H1 (cell line): Measurements from ENCODE around the gene RNF39. TPM values are rescaled to one million over a fixed set of nuclear protein-coding genes. Genes with fewer than 3 reads are reported as not detected.

Experiments used
- CTCF ChIA-PET: fragments of 300-600 bp; sonication (Branson Sonifier 250); formaldehyde crosslinking; loops from one replicate; lab custom pipeline; 2021; ENCODE audit not compliant: partially characterized antibody; lab: Charles Lee
- POLR2A ChIA-PET: fragments of 300-600 bp; sonication (Branson Sonifier 250); formaldehyde crosslinking; loops from one replicate; lab custom pipeline; 2021; ENCODE audit warnings: inconsistent platforms; ENCODE audit not compliant: partially characterized antibody; lab: Charles Lee
- DNase-seq, 2 experiments: peaks; one replicate each; pipeline versions ENCODE4 v3.0.0 to v3.0.0-alpha.2; 2010 to 2022; ENCODE audit warnings: low spot score in 2 of 2, low read depth in 1 of 2, mixed read lengths in 1 of 2
- FAIRE-seq: peaks from 2 replicates; lab custom pipeline; 2011; peaks lifted over from hg19 to GRCh38; lab: Jason Lieb, UNC
- H2AFZ ChIP-seq: 2 replicates; pipeline ENCODE4 v1.8.1; 2012; ENCODE audit warnings: low read length, inconsistent platforms
- H2AK5ac ChIP-seq: 2 replicates; pipeline ENCODE4 v1.6.1; 2013; ENCODE audit warnings: low read depth, low read length
- H2BK120ac ChIP-seq: replicated peaks from 2 replicates; pipeline ENCODE3; 2013; ENCODE audit warnings: low read depth, low read length, inconsistent platforms
- H2BK12ac ChIP-seq: 2 replicates; pipeline ENCODE4 v1.6.1; 2013; ENCODE audit warnings: low read depth, low read length
- H2BK15ac ChIP-seq: 2 replicates; pipeline ENCODE4 v1.6.1; 2013; ENCODE audit warnings: low read length
- H2BK20ac ChIP-seq: 2 replicates; pipeline ENCODE4 v1.6.1; 2013; ENCODE audit warnings: low read length
- H2BK5ac ChIP-seq: 2 replicates; pipeline ENCODE4 v1.6.1; 2013; ENCODE audit warnings: low read depth, low read length
- H3K14ac ChIP-seq: 2 replicates; pipeline ENCODE4 v1.6.1; 2013; ENCODE audit warnings: inconsistent platforms; ENCODE audit not compliant: insufficient read length
- H3K18ac ChIP-seq: 2 replicates; pipeline ENCODE4 v1.6.1; 2013; ENCODE audit warnings: low read length; ENCODE audit errors: extremely low read depth
- H3K23ac ChIP-seq: 2 replicates; pipeline ENCODE4 v1.6.1; 2013; ENCODE audit warnings: inconsistent platforms; ENCODE audit not compliant: insufficient read length
- H3K23me2 ChIP-seq: 2 replicates; pipeline ENCODE4 v1.6.1; 2013; ENCODE audit warnings: low read depth, low read length
- H3K27ac ChIP-seq: 2 replicates; pipeline ENCODE4 v1.6.1; 2011; ENCODE audit warnings: low read depth, low read length, inconsistent platforms
- H3K27me3 ChIP-seq, 4 experiments: replicated peaks in 1 of 4; 1 replicate in 1 of 4; 2 replicates in 3 of 4; pipeline versions ENCODE4 v1.6.1 to v1.8.1; 2011 to 2013; ENCODE audit warnings: low read length in 3 of 4, mild to moderate bottlenecking in 3 of 4, inconsistent platforms in 2 of 4, mixed read lengths in 2 of 4, moderate library complexity in 1 of 4; ENCODE audit not compliant: control insufficient read depth in 3 of 4, insufficient read depth in 3 of 4; ENCODE audit errors: extremely low read depth in 1 of 4
- H3K36me3 ChIP-seq, 4 experiments: 2 replicates each; pipeline versions ENCODE4 v1.6.1 to v1.8.1; 2011 to 2013; ENCODE audit warnings: mild to moderate bottlenecking in 4 of 4, low read length in 3 of 4, moderate library complexity in 2 of 4, control low read depth in 1 of 4, inconsistent platforms in 1 of 4; ENCODE audit not compliant: insufficient read depth in 4 of 4, control insufficient read depth in 2 of 4
- H3K4ac ChIP-seq: replicated peaks from 2 replicates; pipeline ENCODE3; 2013; ENCODE audit warnings: low read length, low read depth, mixed read lengths, inconsistent platforms; ENCODE audit not compliant: insufficient read length
- H3K4me1 ChIP-seq, 4 experiments: replicated peaks in 1 of 4; 1 replicate in 1 of 4; 2 replicates in 3 of 4; pipeline versions ENCODE4 v1.6.1 to v1.8.1; 2011 to 2013; ENCODE audit warnings: low read length in 3 of 4, inconsistent platforms in 2 of 4, mixed read lengths in 1 of 4; ENCODE audit not compliant: insufficient read depth in 4 of 4, control insufficient read depth in 3 of 4
- H3K4me2 ChIP-seq, 2 experiments: 2 replicates each; pipeline versions ENCODE4 v1.6.1 to v1.8.1; 2011 to 2013; ENCODE audit warnings: low read depth in 2 of 2, low read length in 2 of 2, control low read depth in 1 of 2, inconsistent platforms in 1 of 2, mild to moderate bottlenecking in 1 of 2; ENCODE audit not compliant: insufficient read depth in 1 of 2
- H3K4me3 ChIP-seq, 4 experiments: fragments of 200-600, 300-600 bp in 1 of 4; sonication (generic), shearing (Covaris generic), sonication (Bioruptor Twin) in 1 of 4; 2 replicates each; pipeline versions ENCODE4 v1.5.1 to v1.8.1; 2011 to 2016; ENCODE audit warnings: low read length in 4 of 4, low read depth in 3 of 4, control low read depth in 2 of 4, inconsistent platforms in 2 of 4, mild to moderate bottlenecking in 2 of 4, mixed read lengths in 1 of 4, moderate library complexity in 1 of 4; ENCODE audit not compliant: insufficient read depth in 2 of 4; ENCODE audit errors: extremely low read depth in 1 of 4
- H3K56ac ChIP-seq: replicated peaks from 2 replicates; pipeline ENCODE3; 2013; ENCODE audit warnings: low read depth, mild to moderate bottlenecking, mixed read lengths, low read length, inconsistent platforms; ENCODE audit not compliant: insufficient read length
- H3K79me1 ChIP-seq: 2 replicates; pipeline ENCODE4 v1.6.1; 2013; ENCODE audit warnings: low read depth, low read length, control low read depth
- H3K79me2 ChIP-seq, 2 experiments: 2 replicates each; pipeline versions ENCODE4 v1.6.1 to v1.8.1; 2012 to 2013; ENCODE audit warnings: low read length in 2 of 2, mild to moderate bottlenecking in 2 of 2, inconsistent platforms in 1 of 2; ENCODE audit not compliant: insufficient read depth in 2 of 2, control insufficient read depth in 1 of 2
- H3K9ac ChIP-seq, 4 experiments: replicated peaks in 1 of 4; 1 replicate in 1 of 4; 2 replicates in 3 of 4; pipeline versions ENCODE4 v1.6.1 to v1.8.1; 2011 to 2013; ENCODE audit warnings: low read depth in 3 of 4, low read length in 3 of 4, control low read depth in 2 of 4, mild to moderate bottlenecking in 2 of 4, moderate library complexity in 2 of 4, inconsistent platforms in 1 of 4; ENCODE audit errors: extremely low read depth in 1 of 4
- H3K9me3 ChIP-seq, 2 experiments: 2 replicates each; pipeline versions ENCODE4 v1.6.1 to v1.8.1; 2012 to 2013; ENCODE audit warnings: mild to moderate bottlenecking in 2 of 2, moderate library complexity in 2 of 2, control low read depth in 1 of 2, inconsistent platforms in 1 of 2, low read depth in 1 of 2, low read length in 1 of 2, mixed read lengths in 1 of 2; ENCODE audit not compliant: insufficient read depth in 2 of 2
- H4K20me1 ChIP-seq, 2 experiments: replicated peaks in 1 of 2; 2 replicates each; pipeline versions ENCODE3 to v1.8.1; 2011 to 2013; ENCODE audit warnings: inconsistent platforms in 2 of 2, low read length in 2 of 2, mild to moderate bottlenecking in 1 of 2; ENCODE audit not compliant: insufficient read depth in 2 of 2, control insufficient read depth in 1 of 2
- H4K5ac ChIP-seq: 2 replicates; pipeline ENCODE4 v1.6.1; 2013; ENCODE audit warnings: low read length, low read depth, mixed read lengths, inconsistent platforms; ENCODE audit not compliant: insufficient read length
- H4K8ac ChIP-seq: 2 replicates; pipeline ENCODE4 v1.8.0; 2013; ENCODE audit warnings: mild to moderate bottlenecking, moderate library complexity, low read length, inconsistent platforms; ENCODE audit not compliant: insufficient read depth; ENCODE audit errors: extremely low read depth
- H4K91ac ChIP-seq: replicated peaks from 2 replicates; pipeline ENCODE3; 2013; ENCODE audit warnings: low read length, mixed read lengths, inconsistent platforms; ENCODE audit not compliant: insufficient read length
- BACH1 ChIP-seq: IDR thresholded peaks from 2 replicates; pipeline ENCODE4 v1.6.1; 2012; ENCODE audit warnings: low read length, improper control_type of control experiment
- BCL11A ChIP-seq, 2 experiments: IDR thresholded peaks; one replicate each; pipeline ENCODE4 v1.6.1; 2011; ENCODE audit warnings: low read depth in 2 of 2, low read length in 2 of 2, mild to moderate bottlenecking in 2 of 2
- CTBP2 ChIP-seq: IDR thresholded peaks from 2 replicates; pipeline ENCODE4 v1.7.0; 2011; ENCODE audit warnings: borderline replicate concordance, mild to moderate bottlenecking, moderate library complexity, mixed read lengths, low read length; ENCODE audit not compliant: insufficient read depth, insufficient read length
- EZH2 ChIP-seq: fragments of 200-600 bp; sonication (generic); IDR thresholded peaks from 2 replicates; pipeline ENCODE4 v1.7.1; 2012; ENCODE audit warnings: low read depth, mild to moderate bottlenecking, moderate library complexity, low read length, inconsistent platforms; ENCODE audit not compliant: severe bottlenecking
- HDAC6 ChIP-seq: IDR thresholded peaks from one replicate; pipeline ENCODE4 v1.7.1; 2012; ENCODE audit warnings: low read depth, mild to moderate bottlenecking, inconsistent platforms, low read length, moderate library complexity
- KDM5A ChIP-seq: fragments of 200-600 bp; IDR thresholded peaks from 2 replicates; pipeline ENCODE4 v1.7.1; 2012; ENCODE audit warnings: mild to moderate bottlenecking, low read length, inconsistent platforms, mixed read lengths
- NANOG ChIP-seq: IDR thresholded peaks from 2 replicates; pipeline ENCODE4 v1.6.1; 2011; ENCODE audit warnings: low read length, low read depth, mild to moderate bottlenecking, inconsistent platforms; ENCODE audit not compliant: insufficient read depth, poor library complexity, severe bottlenecking
- RBBP5 ChIP-seq: IDR thresholded peaks from 2 replicates; pipeline ENCODE4 v1.7.1; 2012; ENCODE audit warnings: low read depth, mild to moderate bottlenecking, inconsistent platforms, low read length, moderate library complexity, borderline replicate concordance
- RFX5 ChIP-seq: IDR thresholded peaks from 2 replicates; pipeline ENCODE4 v1.6.1; 2011; ENCODE audit warnings: low read depth, low read length, improper control_type of control experiment, borderline replicate concordance
- SP1 ChIP-seq: IDR thresholded peaks from 2 replicates; pipeline ENCODE4 v1.6.1; 2011; ENCODE audit warnings: low read depth, low read length
- SRF ChIP-seq: IDR thresholded peaks from 2 replicates; pipeline ENCODE4 v1.6.1; 2011; ENCODE audit warnings: mild to moderate bottlenecking, low read depth, low read length, moderate library complexity
- TAF1 ChIP-seq: IDR thresholded peaks from 2 replicates; pipeline ENCODE4 v1.6.1; 2011; ENCODE audit warnings: mild to moderate bottlenecking, low read depth, low read length
- TAF7 ChIP-seq: optimal IDR thresholded peaks from 2 replicates; pipeline ENCODE3; 2011; ENCODE audit warnings: low read depth, mild to moderate bottlenecking, inconsistent platforms, low read length, moderate library complexity, borderline replicate concordance
- TEAD4 ChIP-seq: IDR thresholded peaks from 2 replicates; pipeline ENCODE4 v1.6.1; 2012; ENCODE audit warnings: low read depth, low read length, inconsistent platforms, mixed read lengths
- WGBS, 2 experiments: shearing (Covaris generic) in 1 of 2; methylation state at CpG; one replicate each; pipeline versions ENCODE4 v1.1.6 to v1.1.7; 2013 to 2015; ENCODE audit warnings: low lambda C conversion rate in 2 of 2, mixed read lengths in 2 of 2, inconsistent platforms in 1 of 2, low coverage in 1 of 2, missing lambda C conversion rate in 1 of 2; ENCODE audit not compliant: insufficient replicate concordance in 2 of 2, insufficient coverage in 1 of 2, insufficient read length in 1 of 2; ENCODE audit errors: extremely low coverage in 1 of 2, missing lambda C conversion rate in 1 of 2; 5-methylcytosine and 5-hydroxymethylcytosine counted together
- polyA plus RNA-seq, 7 experiments: library from polyadenylated mRNA; depleted of rRNA in 3 of 7; stranded (reverse) in 5 of 7; unstranded in 2 of 7; fragments of >200 nt in 5 of 7; fragments of 200-250 nt in 2 of 7; gene quantifications; 1 replicate in 5 of 7; 2 replicates in 1 of 7; 4 replicates in 1 of 7; pipeline versions ENCODE4 v1.2.1 to v1.2.3, GENCODE V29; 2011 to 2013; ENCODE audit warnings: missing spikeins in 2 of 7, mixed read lengths in 2 of 7
- total RNA-seq: library from RNA; stranded (reverse); fragmentation: NEBNext Ultra II Directional; extraction: Animal tissue kit (Norgen Biotek cat#: 25700); gene quantifications from 2 replicates; pipeline ENCODE4 v1.2.1, GENCODE V29; 2021

RNF39 gene
- total and polyA plus RNA-seq, 2 of the 8 experiments (the other 6 are each of a cell fraction or from before 2014, with no cell fraction given) = 1.4 to 2.3 TPM

DNA sequence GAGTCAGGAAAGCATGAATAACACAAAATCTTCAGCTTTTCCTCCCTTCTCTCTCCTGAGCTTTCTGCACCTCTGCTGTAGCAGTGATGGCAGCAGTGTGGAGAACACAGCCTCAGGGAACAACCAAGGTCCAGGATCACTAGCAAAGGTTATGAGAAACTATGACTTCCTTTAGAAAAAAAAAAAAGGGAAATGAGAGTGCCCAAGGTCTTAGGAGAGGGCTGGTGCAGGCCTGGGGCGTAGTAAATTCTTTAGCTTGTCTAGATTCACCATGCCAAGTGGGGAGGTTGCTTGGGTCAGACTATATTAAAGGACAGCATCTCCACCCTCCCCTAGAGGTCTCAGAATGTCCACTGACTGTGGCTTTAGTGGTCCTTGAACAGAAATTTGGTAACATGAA, 54.9 kb downstream of the RNF39 start:
- DNase-seq (no peak), FAIRE-seq (no peak)
- Histone ChIP-seq H3K9ac (no peak overlapping the region), H2BK20ac (no peak overlapping the region), H4K20me1 (no peaks in the 10 kb centered on the region), H3K14ac (no peak overlapping the region), H3K79me1 (no peaks in the 10 kb centered on the region), H2BK12ac (no peak overlapping the region), H3K23me2 (no peaks in the 10 kb centered on the region; the same call in 1 of the 2 replicates), H3K27me3 (no peaks in the 10 kb centered on the region; a peak in 1 of 7 replicates), H3K27ac (no peak overlapping the region), H3K4me1 (no peaks in the 10 kb centered on the region), H3K23ac (no peak overlapping the region), H3K4me3 (no peak overlapping the region), H2BK120ac (no peak overlapping the region), H2BK15ac (no peak overlapping the region), H3K4ac (no peak overlapping the region), H3K56ac (no peak overlapping the region), H2AFZ (no peak overlapping the region), H4K5ac (no peak overlapping the region), H3K79me2 (no peaks in the 10 kb centered on the region), H3K9me3 (no peaks in the 10 kb centered on the region), H2BK5ac (no peak overlapping the region), H3K18ac (no peak overlapping the region), H3K36me3 (no peaks in the 10 kb centered on the region), H4K8ac (no peak overlapping the region), H4K91ac (no peak overlapping the region), H2AK5ac (no peak overlapping the region), H3K4me2 (no peak overlapping the region)
- POLR2A ChIA-PET = interaction anchor here (1.1 kb wide), 1 partner anchor 40 kb away, joined by 3 read pairs; the partner anchor contains the start of gene POLR1H
- CTCF ChIA-PET = interaction anchor here (1.7 kb wide), 1 partner anchor 173 kb away, joined by 8 read pairs; no protein-coding TSS in a partner anchor
- WGBS, 2 experiments = 40% methylated on average over 1 of the region's 1 CpG; no CpG with 5 or more reads in 1 of the 2 experiments
- TF ChIP-seq CTBP2 (no peak), NANOG (no peak), TEAD4 (no peak), TAF7 (no peak), EZH2 (no peak), HDAC6 (no peak), BCL11A (IDR thresholded peaks at IDR 0.05; ENCODE audit: low read depth in 2 of 2, low read length in 2 of 2) (no peak), BACH1 (no peak), KDM5A (no peak), RFX5 (no peak), SRF (no peak), RBBP5 (no peak), TAF1 (no peak), SP1 (no peak)
